ENCODE data around the gene SPSB2. TPM values are rescaled to one million over a fixed set of nuclear protein-coding genes. Genes with fewer than 3 reads are reported as not detected.

Gene SPSB2
- total and polyA plus RNA-seq, 9 of the 15 experiments (the other 6 are each of a cell fraction or from before 2014, with no cell fraction given), result 0.10 to 10.6 (median 1.9) TPM

DNA sequence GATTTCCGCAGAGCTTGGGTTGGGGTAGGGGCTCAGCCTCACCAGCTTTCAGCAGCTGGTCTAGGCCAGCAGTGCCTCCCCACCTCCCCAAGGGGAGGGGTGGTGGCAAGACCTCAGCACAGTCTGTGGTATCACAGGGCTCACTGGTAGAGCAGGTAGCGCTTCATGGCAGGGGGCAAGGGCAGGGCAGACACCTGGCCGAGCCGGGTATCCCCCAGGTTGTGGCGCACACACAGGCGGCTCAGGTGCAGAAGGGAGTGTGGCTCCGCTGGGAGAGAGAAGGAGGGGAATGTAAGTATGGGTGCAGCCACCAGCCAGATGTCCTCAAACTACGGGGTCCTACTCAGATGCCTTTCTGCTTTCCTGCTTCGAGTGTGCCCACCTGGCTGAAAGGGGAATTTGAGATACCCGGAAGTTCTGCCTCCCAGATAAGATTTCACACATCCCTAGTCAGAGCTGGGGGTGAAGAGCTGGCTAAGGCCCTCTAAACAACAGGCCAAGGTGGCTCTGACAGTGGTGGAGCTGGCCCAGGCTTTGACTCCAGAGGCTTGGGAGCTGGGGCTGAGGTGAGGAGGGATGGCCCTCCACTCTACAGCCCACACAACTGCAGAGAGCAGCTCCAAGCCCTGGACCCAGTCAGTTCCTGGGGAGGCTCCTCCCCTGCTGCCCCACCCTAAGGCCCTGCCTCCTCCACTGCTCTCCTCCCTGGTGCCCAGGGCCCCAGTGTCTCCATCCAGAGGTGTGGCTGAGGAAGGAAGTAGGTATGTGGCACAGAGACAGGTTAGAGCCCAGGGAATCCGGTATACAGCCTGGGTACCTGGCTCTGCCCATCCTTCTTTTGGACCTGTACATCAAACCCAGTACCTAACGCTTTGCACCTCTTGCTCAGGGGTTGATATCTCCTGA lies 1.8 kb downstream of the SPSB2 start (continued):
- TF ChIP-seq, protein P1, sequence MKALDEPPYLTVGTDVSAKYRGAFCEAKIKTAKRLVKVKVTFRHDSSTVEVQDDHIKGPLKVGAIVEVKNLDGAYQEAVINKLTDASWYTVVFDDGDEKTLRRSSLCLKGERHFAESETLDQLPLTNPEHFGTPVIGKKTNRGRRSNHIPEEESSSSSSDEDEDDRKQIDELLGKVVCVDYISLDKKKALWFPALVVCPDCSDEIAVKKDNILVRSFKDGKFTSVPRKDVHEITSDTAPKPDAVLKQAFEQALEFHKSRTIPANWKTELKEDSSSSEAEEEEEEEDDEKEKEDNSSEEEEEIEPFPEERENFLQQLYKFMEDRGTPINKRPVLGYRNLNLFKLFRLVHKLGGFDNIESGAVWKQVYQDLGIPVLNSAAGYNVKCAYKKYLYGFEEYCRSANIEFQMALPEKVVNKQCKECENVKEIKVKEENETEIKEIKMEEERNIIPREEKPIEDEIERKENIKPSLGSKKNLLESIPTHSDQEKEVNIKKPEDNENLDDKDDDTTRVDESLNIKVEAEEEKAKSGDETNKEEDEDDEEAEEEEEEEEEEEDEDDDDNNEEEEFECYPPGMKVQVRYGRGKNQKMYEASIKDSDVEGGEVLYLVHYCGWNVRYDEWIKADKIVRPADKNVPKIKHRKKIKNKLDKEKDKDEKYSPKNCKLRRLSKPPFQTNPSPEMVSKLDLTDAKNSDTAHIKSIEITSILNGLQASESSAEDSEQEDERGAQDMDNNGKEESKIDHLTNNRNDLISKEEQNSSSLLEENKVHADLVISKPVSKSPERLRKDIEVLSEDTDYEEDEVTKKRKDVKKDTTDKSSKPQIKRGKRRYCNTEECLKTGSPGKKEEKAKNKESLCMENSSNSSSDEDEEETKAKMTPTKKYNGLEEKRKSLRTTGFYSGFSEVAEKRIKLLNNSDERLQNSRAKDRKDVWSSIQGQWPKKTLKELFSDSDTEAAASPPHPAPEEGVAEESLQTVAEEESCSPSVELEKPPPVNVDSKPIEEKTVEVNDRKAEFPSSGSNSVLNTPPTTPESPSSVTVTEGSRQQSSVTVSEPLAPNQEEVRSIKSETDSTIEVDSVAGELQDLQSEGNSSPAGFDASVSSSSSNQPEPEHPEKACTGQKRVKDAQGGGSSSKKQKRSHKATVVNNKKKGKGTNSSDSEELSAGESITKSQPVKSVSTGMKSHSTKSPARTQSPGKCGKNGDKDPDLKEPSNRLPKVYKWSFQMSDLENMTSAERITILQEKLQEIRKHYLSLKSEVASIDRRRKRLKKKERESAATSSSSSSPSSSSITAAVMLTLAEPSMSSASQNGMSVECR (CRISPR knock-in tag; IDR thresholded peaks at IDR 0.05), result no peak
- TF ChIP-seq, protein P2, sequence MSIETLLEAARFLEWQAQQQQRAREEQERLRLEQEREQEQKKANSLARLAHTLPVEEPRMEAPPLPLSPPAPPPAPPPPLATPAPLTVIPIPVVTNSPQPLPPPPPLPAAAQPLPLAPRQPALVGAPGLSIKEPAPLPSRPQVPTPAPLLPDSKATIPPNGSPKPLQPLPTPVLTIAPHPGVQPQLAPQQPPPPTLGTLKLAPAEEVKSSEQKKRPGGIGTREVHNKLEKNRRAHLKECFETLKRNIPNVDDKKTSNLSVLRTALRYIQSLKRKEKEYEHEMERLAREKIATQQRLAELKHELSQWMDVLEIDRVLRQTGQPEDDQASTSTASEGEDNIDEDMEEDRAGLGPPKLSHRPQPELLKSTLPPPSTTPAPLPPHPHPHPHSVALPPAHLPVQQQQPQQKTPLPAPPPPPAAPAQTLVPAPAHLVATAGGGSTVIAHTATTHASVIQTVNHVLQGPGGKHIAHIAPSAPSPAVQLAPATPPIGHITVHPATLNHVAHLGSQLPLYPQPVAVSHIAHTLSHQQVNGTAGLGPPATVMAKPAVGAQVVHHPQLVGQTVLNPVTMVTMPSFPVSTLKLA (conservative IDR thresholded peaks at IDR 0.05), result no peak
- TF ChIP-seq, protein P3, sequence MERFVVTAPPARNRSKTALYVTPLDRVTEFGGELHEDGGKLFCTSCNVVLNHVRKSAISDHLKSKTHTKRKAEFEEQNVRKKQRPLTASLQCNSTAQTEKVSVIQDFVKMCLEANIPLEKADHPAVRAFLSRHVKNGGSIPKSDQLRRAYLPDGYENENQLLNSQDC (CRISPR knock-in tag; IDR thresholded peaks at IDR 0.05), result no peak
- TF ChIP-seq SREBF2 (CRISPR knock-in tag; IDR thresholded peaks at IDR 0.05) (no peak), SAP30 (IDR thresholded peaks at IDR 0.05; ENCODE audit: borderline replicate concordance, insufficient read depth, low read depth, low read length, poor library complexity, severe bottlenecking) (no peak), SRSF3 (IDR thresholded peaks at IDR 0.05; ENCODE audit: insufficient read depth, low read length) (no peak), HDAC1 (IDR thresholded peaks at IDR 0.05) (no peak), HMGN3 (IDR thresholded peaks at IDR 0.05; ENCODE audit: borderline replicate concordance, extremely low read depth, insufficient read length, low read depth, low read length) (no peak), ZNF23 (CRISPR knock-in tag; IDR thresholded peaks at IDR 0.05) (no peak), ARHGAP35 (IDR thresholded peaks at IDR 0.05; ENCODE audit: partially characterized antibody) (no peak), TRIM24 (IDR thresholded peaks at IDR 0.05) (no peak), OTX1 (CRISPR knock-in tag; IDR thresholded peaks at IDR 0.05) (0 out of 2 replicates have a peak, but pooled peaks have one; percentile 5)
- TF ChIP-seq, protein P4, sequence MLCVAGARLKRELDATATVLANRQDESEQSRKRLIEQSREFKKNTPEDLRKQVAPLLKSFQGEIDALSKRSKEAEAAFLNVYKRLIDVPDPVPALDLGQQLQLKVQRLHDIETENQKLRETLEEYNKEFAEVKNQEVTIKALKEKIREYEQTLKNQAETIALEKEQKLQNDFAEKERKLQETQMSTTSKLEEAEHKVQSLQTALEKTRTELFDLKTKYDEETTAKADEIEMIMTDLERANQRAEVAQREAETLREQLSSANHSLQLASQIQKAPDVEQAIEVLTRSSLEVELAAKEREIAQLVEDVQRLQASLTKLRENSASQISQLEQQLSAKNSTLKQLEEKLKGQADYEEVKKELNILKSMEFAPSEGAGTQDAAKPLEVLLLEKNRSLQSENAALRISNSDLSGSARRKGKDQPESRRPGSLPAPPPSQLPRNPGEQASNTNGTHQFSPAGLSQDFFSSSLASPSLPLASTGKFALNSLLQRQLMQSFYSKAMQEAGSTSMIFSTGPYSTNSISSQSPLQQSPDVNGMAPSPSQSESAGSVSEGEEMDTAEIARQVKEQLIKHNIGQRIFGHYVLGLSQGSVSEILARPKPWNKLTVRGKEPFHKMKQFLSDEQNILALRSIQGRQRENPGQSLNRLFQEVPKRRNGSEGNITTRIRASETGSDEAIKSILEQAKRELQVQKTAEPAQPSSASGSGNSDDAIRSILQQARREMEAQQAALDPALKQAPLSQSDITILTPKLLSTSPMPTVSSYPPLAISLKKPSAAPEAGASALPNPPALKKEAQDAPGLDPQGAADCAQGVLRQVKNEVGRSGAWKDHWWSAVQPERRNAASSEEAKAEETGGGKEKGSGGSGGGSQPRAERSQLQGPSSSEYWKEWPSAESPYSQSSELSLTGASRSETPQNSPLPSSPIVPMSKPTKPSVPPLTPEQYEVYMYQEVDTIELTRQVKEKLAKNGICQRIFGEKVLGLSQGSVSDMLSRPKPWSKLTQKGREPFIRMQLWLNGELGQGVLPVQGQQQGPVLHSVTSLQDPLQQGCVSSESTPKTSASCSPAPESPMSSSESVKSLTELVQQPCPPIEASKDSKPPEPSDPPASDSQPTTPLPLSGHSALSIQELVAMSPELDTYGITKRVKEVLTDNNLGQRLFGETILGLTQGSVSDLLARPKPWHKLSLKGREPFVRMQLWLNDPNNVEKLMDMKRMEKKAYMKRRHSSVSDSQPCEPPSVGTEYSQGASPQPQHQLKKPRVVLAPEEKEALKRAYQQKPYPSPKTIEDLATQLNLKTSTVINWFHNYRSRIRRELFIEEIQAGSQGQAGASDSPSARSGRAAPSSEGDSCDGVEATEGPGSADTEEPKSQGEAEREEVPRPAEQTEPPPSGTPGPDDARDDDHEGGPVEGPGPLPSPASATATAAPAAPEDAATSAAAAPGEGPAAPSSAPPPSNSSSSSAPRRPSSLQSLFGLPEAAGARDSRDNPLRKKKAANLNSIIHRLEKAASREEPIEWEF (CRISPR knock-in tag; IDR thresholded peaks at IDR 0.05), result no peak

Measured in K562 (cell line).